HG03045 (cell line): ENCODE data around the gene BTNL9.
"Not testable (repeated sequence)": the region's sequence is repeated elsewhere in the genome, so short reads cannot be mapped to it uniquely, and the experiment has no call there.

Source experiments
- ATAC-seq: cut with Tn5 transposase; IDR thresholded peaks from one replicate; pipeline ENCODE4 v1.9.1; 2021; ENCODE audit warnings: mild to moderate bottlenecking, moderate library complexity; ENCODE audit not compliant: unreplicated experiment

The BTNL9 gene

GRCh38 chr5:181059297-181060230 lies 19.5 kb downstream of the BTNL9 start:
- no peak for ATAC-seq

DNA sequence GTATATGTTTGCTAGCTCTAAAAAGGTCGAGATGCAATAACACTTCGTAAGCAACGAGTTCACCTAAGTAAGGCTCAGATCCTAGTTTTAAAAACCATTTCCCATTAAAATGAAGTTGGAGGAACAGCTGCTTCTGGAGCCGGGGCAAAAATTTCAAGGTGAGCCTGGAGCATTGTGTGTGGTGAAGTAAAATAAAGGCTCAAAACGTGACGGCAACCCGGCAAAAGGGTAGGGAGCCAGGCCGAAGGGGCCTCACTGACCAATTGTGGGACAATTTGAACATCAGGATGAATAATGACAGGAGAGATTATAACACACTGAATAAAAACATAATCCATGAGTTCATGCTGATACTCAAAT lies 20.1 kb downstream of the BTNL9 start:
- no peak for ATAC-seq

DNA sequence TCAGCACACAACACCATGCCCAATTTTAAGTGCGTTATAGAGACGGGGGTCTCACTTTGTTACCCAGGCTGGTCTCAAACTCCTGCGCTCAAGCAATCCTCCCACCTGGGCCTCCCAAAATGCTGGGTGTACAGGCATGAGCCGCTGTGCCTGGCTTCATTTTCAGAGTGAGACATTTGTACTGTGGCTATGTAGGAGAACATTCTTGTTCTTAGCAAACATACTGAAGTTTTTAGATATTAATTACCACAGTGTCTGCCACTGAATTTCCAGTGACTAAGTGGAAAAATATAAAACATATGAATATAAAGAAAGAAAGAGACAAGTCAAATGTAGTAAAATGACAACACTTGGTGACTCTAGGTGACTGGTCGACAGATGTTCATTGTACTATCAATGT lies 20.9 kb downstream of the BTNL9 start:
- ATAC-seq: no peak

- no peak for ATAC-seq
Observed at GRCh38 chr5:181061645-181062044, 21.6 kb downstream of the BTNL9 start.

GRCh38 chr5:181062631-181063030 lies 22.6 kb downstream of the BTNL9 start:
- no peak for ATAC-seq

GRCh38 chr5:181063514-181063913 lies 23.4 kb downstream of the BTNL9 start:
- no peak for ATAC-seq

GRCh38 chr5:181064987-181065386 lies 24.9 kb downstream of the BTNL9 start:
- no peak for ATAC-seq

DNA sequence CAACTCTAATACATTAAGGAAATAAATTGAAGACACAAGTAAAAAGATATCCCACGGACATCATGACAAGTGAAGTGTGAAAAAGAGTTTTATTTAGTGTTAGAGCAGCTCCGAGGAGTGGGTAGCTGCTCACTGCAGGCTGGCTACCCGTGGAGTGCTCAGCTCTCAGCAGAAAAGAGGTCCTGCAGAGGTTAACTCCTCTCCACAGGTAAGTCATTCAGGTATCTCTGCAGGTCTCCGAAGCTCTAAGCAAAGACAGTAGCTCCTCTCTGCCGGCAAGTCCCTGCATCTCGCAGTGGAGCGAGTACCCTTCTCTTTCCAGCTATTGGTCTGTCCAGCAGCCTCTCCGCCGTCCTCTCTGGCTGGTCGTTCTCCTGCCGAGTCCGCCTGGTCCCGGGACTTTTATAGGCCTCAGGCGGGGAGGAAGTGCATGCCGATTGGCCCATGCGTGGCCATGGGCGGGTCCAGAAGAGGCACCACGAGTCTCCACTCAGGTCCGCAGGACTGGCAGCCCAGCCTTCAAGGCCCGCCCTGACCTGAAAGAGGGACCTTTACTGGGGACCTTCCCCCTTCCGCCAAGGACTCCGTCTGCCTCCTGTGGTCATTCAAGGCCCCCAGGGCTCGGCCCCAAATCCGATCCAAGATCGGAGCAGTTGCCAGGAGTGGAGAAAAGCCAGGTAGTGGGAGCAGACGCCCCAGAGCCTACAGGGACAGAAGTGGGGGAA lies 29.9 kb downstream of the BTNL9 start:
- no peak for ATAC-seq

DNA sequence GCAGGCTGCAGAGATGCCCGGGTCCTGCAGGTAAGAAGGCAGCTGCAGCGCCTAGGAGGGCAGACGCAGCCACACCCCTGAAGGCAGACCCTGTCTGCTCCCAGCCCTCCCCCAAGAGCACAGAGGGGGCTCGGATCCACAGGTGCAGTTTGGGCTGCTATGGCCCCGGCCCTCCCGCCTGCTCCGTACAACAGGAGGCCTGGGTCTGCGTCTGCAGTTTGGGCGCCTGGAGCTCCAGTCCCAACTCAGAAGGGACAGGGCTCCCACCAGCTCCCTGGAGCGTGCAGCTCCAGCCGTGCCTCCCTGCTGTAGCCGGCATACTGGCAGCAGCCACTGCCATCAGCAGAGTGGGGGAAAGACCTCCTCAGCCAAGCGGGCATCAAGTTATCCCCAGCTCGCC lies 30.5 kb downstream of the BTNL9 start:
- no peak for ATAC-seq

DNA sequence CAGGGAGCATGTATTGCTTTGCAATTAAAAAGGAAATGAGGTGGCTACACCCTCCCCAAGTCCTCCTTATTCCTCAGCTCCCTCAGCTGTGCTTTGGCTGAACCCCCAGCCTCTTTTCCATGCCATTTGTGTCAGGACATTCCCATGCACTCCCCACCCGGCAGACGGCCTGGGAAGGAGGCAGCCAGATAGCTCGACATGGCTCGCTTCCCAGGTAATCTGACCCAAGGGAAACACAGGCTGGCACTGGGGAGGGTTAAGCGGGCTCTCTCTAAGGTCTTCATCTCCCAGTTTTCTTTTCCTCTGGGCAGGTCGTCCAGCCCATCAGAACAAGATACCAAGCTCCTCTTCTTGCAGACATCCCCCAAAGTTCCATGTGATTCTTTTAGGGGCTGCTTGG lies 31.2 kb downstream of the BTNL9 start:
- no peak for ATAC-seq

GRCh38 chr5:181076920-181077319 lies 36.9 kb downstream of the BTNL9 start:
- no peak for ATAC-seq

- no peak for ATAC-seq
Observed at GRCh38 chr5:181081989-181082388, 41.9 kb downstream of the BTNL9 start.

GRCh38 chr5:181084621-181085195 lies 44.6 kb downstream of the BTNL9 start:
- no peak for ATAC-seq

DNA sequence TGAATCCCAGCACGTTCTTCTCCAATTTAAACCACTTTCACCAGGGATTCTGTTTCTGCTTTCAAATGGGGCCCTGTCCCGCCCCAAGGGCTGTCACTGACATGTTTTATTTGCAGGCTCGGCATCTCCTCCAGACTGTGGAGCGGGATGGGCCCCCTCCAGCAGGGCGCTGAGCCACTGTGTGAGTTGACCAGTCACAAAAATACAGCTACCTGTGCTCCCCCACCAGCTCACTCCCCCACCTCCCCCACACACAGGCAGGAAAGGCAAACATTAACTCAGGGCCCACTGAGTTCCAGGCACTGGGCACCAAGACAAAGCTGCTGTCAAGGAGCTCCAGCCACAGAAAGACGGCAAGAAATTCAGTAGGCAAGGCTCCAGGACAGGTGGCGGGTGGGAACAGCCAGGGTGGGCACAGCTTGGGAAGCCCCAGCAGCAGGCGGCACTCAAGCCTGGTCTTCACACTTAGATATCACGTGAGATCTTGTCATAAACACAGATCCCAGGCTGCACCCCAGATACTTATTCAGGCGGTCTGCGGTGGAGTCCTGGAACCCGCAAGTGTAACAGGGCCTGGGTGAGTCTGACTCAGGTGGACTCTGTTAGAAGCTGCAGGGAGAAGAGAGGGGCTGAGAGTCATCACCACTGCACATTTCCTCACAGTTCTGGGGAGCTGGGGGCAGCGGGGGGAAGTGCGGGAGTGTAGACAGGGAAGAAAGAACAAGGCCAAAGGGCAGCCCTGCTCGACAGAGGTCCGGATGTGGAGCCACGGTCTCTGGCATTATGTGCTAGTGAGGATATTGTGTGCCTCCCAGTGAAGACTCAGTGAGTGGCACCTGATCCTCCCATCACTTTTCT lies 46.2 kb downstream of the BTNL9 start:
- no peak for ATAC-seq

DNA sequence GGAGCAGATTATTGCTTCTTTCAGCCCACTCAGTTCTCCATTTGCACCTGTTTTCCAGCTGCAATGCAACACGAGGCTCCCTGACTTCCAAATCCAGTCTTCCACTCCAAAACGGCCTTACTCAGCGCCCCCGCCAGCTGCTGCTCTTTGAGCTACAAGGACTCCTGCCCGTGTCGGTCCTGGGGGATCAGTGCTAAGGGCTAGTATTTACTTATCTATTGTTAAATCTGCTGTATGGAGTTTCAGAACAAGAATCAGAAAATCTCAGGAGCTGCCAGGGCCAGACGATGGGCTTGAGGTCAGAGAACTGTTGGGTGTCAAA lies 46.8 kb downstream of the BTNL9 start:
- no peak for ATAC-seq

GRCh38 chr5:181087309-181087708 lies 47.2 kb downstream of the BTNL9 start:
- ATAC-seq: no peak

DNA sequence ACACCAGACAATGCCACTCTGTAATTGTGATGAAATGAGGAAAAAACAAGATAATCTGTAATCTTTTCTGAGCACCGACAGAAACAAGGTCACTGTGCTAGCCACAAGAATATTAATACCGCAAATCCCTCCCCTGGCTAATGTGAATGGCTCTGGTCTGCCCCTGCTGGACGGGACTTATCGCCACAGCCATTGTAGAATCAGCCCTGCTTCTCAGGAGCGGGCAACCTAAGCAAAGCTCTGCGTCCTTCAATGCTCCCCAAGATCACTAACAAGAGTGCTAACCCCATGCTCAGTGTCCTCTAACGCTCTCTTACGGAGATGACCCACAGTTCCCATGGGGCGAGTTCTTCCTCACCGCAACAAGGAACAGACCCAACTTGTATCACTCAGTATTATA lies 48.2 kb downstream of the BTNL9 start:
- no peak for ATAC-seq

DNA sequence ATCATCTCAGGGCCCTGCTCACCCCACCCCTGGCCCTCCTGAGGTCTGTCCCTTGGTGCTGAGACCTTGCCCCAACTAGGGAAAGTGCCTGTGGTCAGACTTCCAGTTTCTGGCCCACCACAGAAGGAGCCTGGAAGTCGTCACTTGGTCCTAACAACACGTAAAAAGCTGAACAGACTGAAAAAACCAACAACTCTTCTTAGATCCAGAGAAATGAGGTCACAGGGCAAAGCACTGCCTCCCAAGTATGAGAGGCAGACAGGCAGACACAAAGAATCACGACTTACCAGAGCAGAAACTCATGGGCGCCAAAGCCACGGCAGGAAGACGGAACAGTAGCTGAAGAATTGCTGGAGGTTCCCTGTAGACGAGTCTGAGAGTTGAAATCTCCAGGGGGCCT lies 52.4 kb downstream of the BTNL9 start:
- no peak for ATAC-seq

- ATAC-seq: not testable (repeated sequence)
Observed at GRCh38 chr5:181095162-181095561, 55.1 kb downstream of the BTNL9 start.

DNA sequence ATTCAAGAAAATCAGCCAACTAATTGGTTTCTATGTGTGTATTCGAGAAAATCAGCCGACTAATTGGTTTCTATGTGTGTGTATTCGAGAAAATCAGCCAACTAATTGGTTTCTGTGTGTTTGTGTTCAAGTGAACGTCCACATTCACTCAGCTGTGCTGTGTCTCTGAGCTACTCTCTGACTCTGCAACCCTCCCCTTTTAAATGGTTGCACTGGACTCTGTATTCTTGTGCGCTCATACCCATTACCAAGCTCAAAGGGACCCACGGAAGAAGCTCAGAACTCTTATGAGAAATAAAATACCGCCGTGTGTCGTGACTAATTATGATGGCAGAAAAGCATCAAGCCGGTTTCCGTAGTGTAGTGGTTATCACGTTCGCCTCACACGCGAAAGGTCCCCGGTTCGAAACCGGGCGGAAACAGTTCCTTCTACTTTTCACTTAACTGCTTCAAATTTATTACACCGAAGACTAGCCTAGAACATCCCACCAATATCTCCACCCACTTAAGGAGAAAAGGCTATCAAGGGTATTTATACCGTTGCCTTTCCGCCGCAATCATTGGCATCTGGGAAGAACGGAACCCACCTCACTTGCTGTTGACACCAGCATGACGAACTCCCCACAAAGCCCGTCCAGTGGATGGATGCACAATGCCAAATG lies 56.8 kb downstream of the BTNL9 start:
- not testable (repeated sequence) for ATAC-seq

GRCh38 chr5:181097383-181097753 lies 57.3 kb downstream of the BTNL9 start:
- not testable (repeated sequence) for ATAC-seq
